ENCODE measurements around the gene CYP2F1. TPM values are rescaled to one million over a fixed set of nuclear protein-coding genes. Genes with fewer than 3 reads are reported as not detected.
"Not testable (repeated sequence)": the region's sequence is repeated elsewhere in the genome, so short reads cannot be mapped to it uniquely, and the experiment has no call there.

Gene CYP2F1
- total RNA-seq, 4 donors from 2014 or later = not detected

DNA sequence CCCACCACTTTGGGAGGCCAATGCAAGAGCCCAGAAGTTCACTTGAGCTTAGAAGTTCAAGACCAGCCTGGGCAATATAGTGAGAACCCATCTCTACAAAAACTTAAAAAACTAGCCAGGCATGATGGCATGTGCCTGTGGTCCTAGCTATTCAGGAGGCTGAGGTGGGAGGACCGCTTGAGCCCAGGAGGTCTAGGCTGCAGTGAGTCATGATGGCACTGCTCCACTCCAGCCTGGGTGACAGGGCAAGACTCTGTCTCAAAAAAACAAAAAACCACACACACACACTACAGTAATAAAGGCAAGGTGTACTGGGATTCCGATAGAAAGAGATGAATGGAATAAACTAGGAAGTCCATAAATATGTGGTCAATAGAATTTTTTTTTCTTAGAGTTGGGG is 35.6 kb downstream of the CYP2F1 start:
- Histone ChIP-seq H3K36me3 (no peaks in the 10 kb centered on the region), H3K4me1 (no peaks in the 10 kb centered on the region), H3K27ac (no peak overlapping the region), H3K9me3 (no peaks in the 10 kb centered on the region), H3K27me3 (no peaks in the 10 kb centered on the region), H3K4me3 (no peak overlapping the region)
- TF ChIP-seq, protein P1, sequence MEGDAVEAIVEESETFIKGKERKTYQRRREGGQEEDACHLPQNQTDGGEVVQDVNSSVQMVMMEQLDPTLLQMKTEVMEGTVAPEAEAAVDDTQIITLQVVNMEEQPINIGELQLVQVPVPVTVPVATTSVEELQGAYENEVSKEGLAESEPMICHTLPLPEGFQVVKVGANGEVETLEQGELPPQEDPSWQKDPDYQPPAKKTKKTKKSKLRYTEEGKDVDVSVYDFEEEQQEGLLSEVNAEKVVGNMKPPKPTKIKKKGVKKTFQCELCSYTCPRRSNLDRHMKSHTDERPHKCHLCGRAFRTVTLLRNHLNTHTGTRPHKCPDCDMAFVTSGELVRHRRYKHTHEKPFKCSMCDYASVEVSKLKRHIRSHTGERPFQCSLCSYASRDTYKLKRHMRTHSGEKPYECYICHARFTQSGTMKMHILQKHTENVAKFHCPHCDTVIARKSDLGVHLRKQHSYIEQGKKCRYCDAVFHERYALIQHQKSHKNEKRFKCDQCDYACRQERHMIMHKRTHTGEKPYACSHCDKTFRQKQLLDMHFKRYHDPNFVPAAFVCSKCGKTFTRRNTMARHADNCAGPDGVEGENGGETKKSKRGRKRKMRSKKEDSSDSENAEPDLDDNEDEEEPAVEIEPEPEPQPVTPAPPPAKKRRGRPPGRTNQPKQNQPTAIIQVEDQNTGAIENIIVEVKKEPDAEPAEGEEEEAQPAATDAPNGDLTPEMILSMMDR (IDR thresholded peaks at IDR 0.05) = no peak
- no peak for TF ChIP-seq POLR2A (IDR thresholded peaks at IDR 0.05)
- intact Hi-C loops (cut with DNase I; ENCODE audit: low total_unique reads) = no loop called here
- DNase-seq = no peak

DNA sequence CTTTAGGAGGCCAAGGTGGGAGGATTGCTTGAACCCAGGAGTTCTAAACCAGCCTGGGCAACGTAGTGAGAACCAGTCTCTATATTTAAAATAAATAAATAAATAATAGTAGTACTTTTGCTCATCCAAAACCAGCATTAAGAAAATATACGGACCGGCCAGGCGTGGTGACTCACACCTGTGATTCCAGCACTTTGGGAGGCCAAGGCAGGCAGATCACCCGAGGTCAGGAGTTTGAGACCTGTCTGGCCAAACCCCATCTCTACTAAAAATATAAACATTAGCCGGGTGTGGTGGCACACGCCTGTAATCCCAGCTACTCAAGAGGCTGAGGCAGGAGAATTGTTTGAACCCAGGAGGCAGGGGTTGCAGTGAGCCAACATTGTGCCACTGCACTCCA is 36.8 kb downstream of the CYP2F1 start:
- H3K27me3 ChIP-seq; H3K9me3 ChIP-seq; intact Hi-C loops (cut with DNase I; ENCODE audit: low total_unique reads); H3K27ac ChIP-seq; H3K4me1 ChIP-seq; H3K36me3 ChIP-seq; H3K4me3 ChIP-seq; DNase-seq: not testable (repeated sequence)

DNA sequence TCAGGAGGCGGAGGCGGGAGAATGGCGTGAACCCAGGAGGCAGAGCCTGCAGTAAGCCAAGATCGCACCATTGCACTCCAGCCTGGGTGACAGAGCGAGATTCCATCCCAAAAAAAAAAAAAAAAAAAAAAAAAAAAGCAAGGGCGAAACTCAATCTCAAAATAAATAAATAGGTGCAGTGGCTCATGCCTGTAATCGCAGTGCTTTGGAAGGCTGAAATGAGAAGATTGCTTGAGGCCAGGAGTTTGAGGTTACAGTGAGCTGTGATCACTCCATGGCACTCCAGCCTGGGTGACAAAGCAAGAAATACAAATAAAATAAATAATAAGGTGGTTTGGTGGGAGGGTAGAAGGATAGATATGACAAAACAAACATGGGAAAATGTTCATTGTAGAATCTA is 39.8 kb downstream of the CYP2F1 start:
- intact Hi-C loops (cut with DNase I; ENCODE audit: low total_unique reads) = no loop called here
- Histone ChIP-seq H3K27me3 (no peaks in the 10 kb centered on the region), H3K27ac (no peak overlapping the region), H3K4me1 (no peaks in the 10 kb centered on the region), H3K36me3 (no peaks in the 10 kb centered on the region), H3K9me3 (no peaks in the 10 kb centered on the region), H3K4me3 (no peak overlapping the region)
- no peak for DNase-seq
- no peak for TF ChIP-seq POLR2A (IDR thresholded peaks at IDR 0.05)
- TF ChIP-seq, protein P1 (IDR thresholded peaks at IDR 0.05) = no peak

DNA sequence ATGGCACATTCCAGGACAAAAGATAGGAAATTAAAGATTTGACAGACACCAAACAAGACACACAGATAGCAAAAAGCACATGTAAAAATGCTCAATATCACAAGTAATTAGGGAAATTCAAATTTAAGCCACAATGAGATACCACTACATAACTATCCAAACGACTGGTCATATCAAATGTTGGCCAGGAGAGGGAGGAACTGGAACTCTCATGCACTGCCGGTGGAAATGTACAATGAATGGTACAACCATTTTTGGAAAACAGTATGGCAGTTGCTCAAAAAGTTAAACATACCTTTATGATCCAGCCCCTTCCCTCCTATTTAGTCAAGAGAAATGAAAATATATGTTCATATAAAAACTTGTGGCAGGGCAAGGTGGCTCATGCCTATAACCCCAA is 42.0 kb downstream of the CYP2F1 start:
- DNase-seq = no peak
- intact Hi-C loops (cut with DNase I; ENCODE audit: low total_unique reads) = no loop called here
- Histone ChIP-seq H3K4me3 (no peak overlapping the region), H3K27me3 (no peaks in the 10 kb centered on the region), H3K9me3 (no peaks in the 10 kb centered on the region), H3K4me1 (no peaks in the 10 kb centered on the region), H3K36me3 (no peaks in the 10 kb centered on the region), H3K27ac (no peak overlapping the region)
- TF ChIP-seq POLR2A (IDR thresholded peaks at IDR 0.05) = no peak
- TF ChIP-seq, protein P1 (IDR thresholded peaks at IDR 0.05) = no peak

DNA sequence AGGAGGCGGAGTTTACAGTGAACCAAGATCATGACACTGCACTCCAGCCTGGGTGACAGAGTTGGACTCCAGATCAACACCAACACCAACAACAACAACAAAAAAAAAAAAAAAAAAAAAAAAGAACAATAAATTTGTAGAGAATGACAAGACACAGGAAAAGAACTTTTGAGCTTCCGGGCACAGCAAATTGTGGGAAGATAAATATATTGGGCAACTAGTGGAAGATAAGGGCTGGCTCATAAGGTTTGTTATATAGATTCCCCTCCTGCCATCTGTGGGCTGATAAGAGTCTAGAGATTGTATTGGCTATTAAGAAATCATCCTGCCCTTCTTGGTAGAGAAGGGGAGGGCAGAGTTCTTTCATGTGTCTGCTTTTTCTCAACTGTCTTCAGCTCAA is 45.6 kb downstream of the CYP2F1 start:
- no peaks in the 10 kb centered on the region for H3K4me1 ChIP-seq

More for the DNA sequence above, 45.6 kb downstream of the CYP2F1 start:
- H3K9me3 ChIP-seq = no peaks in the 10 kb centered on the region
- no peak overlapping the region for H3K27ac ChIP-seq
- no peak overlapping the region for H3K4me3 ChIP-seq
- DNase-seq = no peak
- intact Hi-C loops (cut with DNase I; ENCODE audit: low total_unique reads) = no loop called here
- no peaks in the 10 kb centered on the region for H3K36me3 ChIP-seq
- no peak for TF ChIP-seq POLR2A (IDR thresholded peaks at IDR 0.05)
- TF ChIP-seq, protein P1 (IDR thresholded peaks at IDR 0.05) = no peak
- no peaks in the 10 kb centered on the region for H3K27me3 ChIP-seq
